Esophagus muscularis mucosa (tissue), 4 donors: Measurements from ENCODE around the gene TTL.

Source experiments
- CTCF ChIP-seq, 3 experiments: fragments of 200-600 bp in 2 of 3; fragments of 450-650 bp in 1 of 3; sonication (generic) in 2 of 3; IDR thresholded peaks; one replicate each; pipeline ENCODE4 v1.5.1; 2017 to 2019; ENCODE audit warnings: antibody characterized with exemption in 3 of 3, mild to moderate bottlenecking in 2 of 3, moderate library complexity in 1 of 3
- EP300 ChIP-seq: sonication (generic); formaldehyde crosslinking; IDR thresholded peaks from one replicate; pipeline ENCODE4 v1.6.1; 2017; ENCODE audit warnings: antibody characterized with exemption
- POLR2A ChIP-seq: fragments of 450-650 bp; IDR thresholded peaks from one replicate; pipeline ENCODE4 v1.6.1; 2017; ENCODE audit warnings: antibody characterized with exemption, moderate library complexity, mild to moderate bottlenecking, low read depth
- POLR2AphosphoS5 ChIP-seq, 2 donors: sonication (generic); formaldehyde crosslinking; IDR thresholded peaks; one replicate each; pipeline ENCODE4 v1.6.1; 2017; ENCODE audit warnings: antibody characterized with exemption in 2 of 2

- TF ChIP-seq POLR2AphosphoS5 (IDR thresholded peaks at IDR 0.05) = no peak
- TF ChIP-seq POLR2A = no peak
- no peak for TF ChIP-seq EP300
- no peak for TF ChIP-seq CTCF (IDR thresholded peaks at IDR 0.05)
These were observed 4.9 kb downstream of the TTL start for GRCh38 chr2:112486895-112487294.
